PC-3 (cell line): ENCODE data around the gene FH.

ENCODE experiments used
- EZH2 ChIP-seq: fragments of 300-600 bp; sonication (generic); IDR thresholded peaks from one replicate; pipeline ENCODE4 v1.6.1; 2017; ENCODE audit warnings: antibody characterized with exemption, mild to moderate bottlenecking, low read length; ENCODE audit not compliant: unreplicated experiment
- EZH2phosphoT487 ChIP-seq: fragments of 300-600 bp; sonication (generic); IDR thresholded peaks from 2 replicates; pipeline ENCODE4 v1.6.1; 2018; ENCODE audit warnings: mild to moderate bottlenecking, antibody characterized with exemption, low read length, borderline replicate concordance
- TF ChIP-seq, protein P1 (sequence below): fragments of 300-600 bp; sonication (generic); conservative IDR thresholded peaks from 2 replicates; pipeline ENCODE4 v1.5.1; 2017; ENCODE audit warnings: antibody characterized with exemption, low read depth, mild to moderate bottlenecking, low read length

- TF ChIP-seq, protein P1, sequence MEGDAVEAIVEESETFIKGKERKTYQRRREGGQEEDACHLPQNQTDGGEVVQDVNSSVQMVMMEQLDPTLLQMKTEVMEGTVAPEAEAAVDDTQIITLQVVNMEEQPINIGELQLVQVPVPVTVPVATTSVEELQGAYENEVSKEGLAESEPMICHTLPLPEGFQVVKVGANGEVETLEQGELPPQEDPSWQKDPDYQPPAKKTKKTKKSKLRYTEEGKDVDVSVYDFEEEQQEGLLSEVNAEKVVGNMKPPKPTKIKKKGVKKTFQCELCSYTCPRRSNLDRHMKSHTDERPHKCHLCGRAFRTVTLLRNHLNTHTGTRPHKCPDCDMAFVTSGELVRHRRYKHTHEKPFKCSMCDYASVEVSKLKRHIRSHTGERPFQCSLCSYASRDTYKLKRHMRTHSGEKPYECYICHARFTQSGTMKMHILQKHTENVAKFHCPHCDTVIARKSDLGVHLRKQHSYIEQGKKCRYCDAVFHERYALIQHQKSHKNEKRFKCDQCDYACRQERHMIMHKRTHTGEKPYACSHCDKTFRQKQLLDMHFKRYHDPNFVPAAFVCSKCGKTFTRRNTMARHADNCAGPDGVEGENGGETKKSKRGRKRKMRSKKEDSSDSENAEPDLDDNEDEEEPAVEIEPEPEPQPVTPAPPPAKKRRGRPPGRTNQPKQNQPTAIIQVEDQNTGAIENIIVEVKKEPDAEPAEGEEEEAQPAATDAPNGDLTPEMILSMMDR, result no peak
- TF ChIP-seq EZH2, result no peak
- TF ChIP-seq EZH2phosphoT487, result no peak
These were observed 38.1 kb upstream of the FH start for GRCh38 chr1:241557551-241558193.
